Measurements from ENCODE around the gene CBR1. TPM values are rescaled to one million over a fixed set of nuclear protein-coding genes. Genes with fewer than 3 reads are reported as not detected.

CBR1 gene
- total RNA-seq, 4 donors from 2014 or later, result 159 to 406 (median 222) TPM

DNA sequence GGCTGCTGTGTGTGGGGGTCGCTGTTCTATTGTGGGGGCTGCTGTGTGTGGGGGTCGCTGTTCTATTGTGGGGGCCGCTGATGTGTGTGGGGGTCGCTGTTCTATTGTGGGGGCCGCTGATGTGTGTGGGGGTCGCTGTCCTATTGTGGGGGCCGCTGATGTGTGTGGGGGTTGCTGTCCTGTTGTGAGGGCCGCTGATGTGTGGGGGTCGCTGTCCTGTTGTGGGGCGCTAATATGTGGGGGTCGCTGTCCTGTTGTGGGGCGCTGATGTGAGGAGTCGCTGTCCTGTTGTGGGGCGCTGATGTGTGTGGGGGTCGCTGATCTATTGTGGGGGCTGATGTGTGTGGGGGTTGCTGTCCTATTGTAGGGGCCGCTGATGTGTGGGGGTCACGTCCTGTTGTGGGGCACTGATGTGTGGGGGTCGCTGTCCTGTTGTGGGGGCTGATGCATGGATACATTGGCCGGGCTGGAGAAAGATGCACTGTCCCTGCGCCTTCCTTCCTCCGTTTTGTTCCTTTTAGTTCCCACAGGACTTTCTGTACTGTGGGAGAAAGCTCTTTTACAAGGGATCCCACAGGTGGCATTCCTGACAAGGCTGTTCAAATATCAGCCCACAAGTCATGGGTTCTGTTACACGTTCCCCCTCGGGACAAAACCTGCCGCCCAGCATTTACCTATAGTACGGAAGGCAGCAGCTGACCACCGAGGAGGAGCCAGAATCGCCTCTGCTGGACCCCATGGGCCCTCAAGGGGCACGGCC is 37.0 kb upstream of the CBR1 start:
- WGBS, 2 donors, result 86% methylated on average over 22 to 24 of the region's 28 CpGs
- peaks cover 0 to 4% (median 0%) of the 10 kb centered on the region in 4 donors for H3K4me1 ChIP-seq
- TF ChIP-seq EP300 (IDR thresholded peaks at IDR 0.05) (no peak), POLR2A (IDR thresholded peaks at IDR 0.05) (no peak)
- TF ChIP-seq, protein P1, sequence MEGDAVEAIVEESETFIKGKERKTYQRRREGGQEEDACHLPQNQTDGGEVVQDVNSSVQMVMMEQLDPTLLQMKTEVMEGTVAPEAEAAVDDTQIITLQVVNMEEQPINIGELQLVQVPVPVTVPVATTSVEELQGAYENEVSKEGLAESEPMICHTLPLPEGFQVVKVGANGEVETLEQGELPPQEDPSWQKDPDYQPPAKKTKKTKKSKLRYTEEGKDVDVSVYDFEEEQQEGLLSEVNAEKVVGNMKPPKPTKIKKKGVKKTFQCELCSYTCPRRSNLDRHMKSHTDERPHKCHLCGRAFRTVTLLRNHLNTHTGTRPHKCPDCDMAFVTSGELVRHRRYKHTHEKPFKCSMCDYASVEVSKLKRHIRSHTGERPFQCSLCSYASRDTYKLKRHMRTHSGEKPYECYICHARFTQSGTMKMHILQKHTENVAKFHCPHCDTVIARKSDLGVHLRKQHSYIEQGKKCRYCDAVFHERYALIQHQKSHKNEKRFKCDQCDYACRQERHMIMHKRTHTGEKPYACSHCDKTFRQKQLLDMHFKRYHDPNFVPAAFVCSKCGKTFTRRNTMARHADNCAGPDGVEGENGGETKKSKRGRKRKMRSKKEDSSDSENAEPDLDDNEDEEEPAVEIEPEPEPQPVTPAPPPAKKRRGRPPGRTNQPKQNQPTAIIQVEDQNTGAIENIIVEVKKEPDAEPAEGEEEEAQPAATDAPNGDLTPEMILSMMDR (IDR thresholded peaks at IDR 0.05), result no peak
- no peak overlapping the region for H3K4me3 ChIP-seq
- DNase-seq (ENCODE audit: low spot score in 2 of 2), result no peak
- H3K9me3 ChIP-seq, result no peaks in the 10 kb centered on the region
- H3K27ac ChIP-seq, result no peak overlapping the region
- H3K27me3 ChIP-seq, result no peaks in the 10 kb centered on the region
- H3K36me3 ChIP-seq, result peaks cover 0 to 47% (median 10%) of the 10 kb centered on the region in 3 donors

DNA sequence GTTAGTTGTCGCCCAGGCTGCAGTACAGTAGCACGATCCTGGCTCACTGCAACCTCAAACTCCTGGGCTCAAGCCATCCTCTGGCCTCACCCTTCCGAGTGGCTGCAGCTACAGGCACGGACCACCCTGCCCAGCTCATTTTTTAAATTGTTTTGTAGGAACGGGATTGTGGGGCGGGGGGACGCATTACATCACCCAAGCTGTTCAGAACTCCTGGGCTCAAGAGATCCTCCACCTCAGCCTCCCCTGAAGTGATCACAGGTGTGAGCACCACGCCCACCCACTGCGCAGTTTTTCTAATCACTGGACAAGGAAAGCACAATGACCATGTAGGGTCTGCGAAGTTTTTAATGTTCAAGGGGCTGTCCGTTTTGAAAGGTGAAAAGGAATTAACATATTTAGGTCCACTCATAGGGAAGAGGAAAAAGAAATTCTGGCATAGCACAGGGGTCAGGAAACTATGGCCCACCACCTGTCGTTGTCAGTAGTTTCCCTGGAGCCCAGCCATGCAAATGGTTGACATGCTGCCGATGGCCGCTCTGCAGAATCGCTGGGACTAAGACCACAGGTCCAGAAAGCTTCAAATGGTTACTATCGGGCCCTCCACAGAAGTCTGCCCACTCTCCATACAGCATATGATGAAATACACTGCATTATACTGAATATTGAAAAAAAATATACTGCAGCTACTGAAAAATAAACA is 35.5 kb upstream of the CBR1 start:
- no peaks in the 10 kb centered on the region for H3K27me3 ChIP-seq
- no peaks in the 10 kb centered on the region for H3K4me1 ChIP-seq
- TF ChIP-seq EP300 (IDR thresholded peaks at IDR 0.05) (no peak), POLR2A (IDR thresholded peaks at IDR 0.05) (no peak)
- TF ChIP-seq, protein P1 (IDR thresholded peaks at IDR 0.05), result no peak
- peaks cover 0 to 62% (median 10%) of the 10 kb centered on the region in 3 donors for H3K36me3 ChIP-seq
- WGBS, 2 donors, result 82 to 90% methylated on average over 16 of the region's 16 CpGs
- H3K4me3 ChIP-seq, result no peak overlapping the region
- H3K9me3 ChIP-seq, result no peaks in the 10 kb centered on the region
- no peak overlapping the region for H3K27ac ChIP-seq
- no peak for DNase-seq (ENCODE audit: low spot score in 2 of 2)

DNA sequence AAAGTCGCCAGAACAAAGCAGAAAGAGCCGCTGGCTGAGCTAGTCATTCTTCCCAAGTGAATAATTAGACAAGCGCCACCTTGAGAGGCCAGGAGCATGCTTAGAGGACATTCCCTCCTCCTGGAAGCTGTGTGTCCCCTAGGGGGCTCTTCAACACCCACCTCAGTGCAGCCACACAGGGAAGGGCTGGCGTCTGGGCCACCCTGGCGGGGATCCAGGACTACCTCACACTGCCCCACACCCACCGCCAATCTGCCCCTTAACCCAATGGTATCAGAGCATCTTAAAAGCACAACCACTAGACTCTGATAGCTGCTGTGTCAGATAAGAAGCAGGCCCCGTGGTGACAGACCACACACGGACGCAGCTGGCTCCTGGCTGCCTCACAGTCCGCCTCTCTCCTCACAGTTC is 34.4 kb upstream of the CBR1 start:
- H3K4me1 ChIP-seq, result peaks cover 0 to 8% (median 0%) of the 10 kb centered on the region in 4 donors
- TF ChIP-seq, protein P1 (IDR thresholded peaks at IDR 0.05), result no peak
- TF ChIP-seq POLR2A (IDR thresholded peaks at IDR 0.05), result no peak
- TF ChIP-seq EP300 (IDR thresholded peaks at IDR 0.05), result no peak
- no peak overlapping the region for H3K4me3 ChIP-seq
- H3K27me3 ChIP-seq, result no peaks in the 10 kb centered on the region
- DNase-seq (ENCODE audit: low spot score in 2 of 2), result no peak
- no peak overlapping the region for H3K27ac ChIP-seq
- 66 to 68% methylated on average over 5 to 10 of the region's 10 CpGs for WGBS, 2 donors
- no peaks in the 10 kb centered on the region for H3K9me3 ChIP-seq
- H3K36me3 ChIP-seq, result peaks cover 0 to 73% (median 10%) of the 10 kb centered on the region in 3 donors

DNA sequence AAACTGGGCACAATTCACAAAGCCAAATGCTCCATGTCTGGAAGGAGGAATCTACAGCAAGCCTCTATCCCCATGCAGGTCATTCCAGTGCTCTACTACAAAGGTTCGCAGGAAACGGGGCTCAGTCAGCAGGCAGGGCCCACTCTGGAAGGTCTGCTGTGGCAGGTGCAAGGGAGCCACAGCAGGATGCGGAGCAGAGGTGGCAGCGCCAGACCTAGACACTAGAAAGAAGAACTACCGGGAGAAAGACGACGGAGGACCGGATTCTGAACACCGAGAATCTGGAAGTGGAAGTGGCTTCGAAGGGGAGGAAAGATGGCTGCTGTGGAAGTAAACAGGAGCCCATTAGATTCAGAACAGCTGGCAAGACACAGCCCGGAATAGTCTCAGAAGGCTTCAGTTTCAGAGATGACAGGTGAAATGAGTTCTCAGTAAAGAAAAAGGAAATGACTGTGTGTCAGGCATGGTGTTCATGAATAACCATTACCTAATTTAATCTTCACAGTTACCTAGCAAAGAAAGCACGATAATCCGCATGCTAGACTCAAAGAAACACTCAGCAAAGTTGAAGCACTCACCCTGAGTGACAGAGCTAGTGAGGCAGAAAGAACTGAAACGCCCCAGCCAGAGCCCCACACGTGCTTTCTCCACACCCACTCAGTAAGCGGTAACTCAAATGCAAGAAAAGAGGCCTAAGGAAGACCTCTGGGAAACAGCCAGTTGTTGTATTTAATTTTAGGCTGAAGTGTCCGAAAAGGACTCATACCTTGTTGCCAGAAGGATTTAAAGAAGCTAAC is 30.9 kb upstream of the CBR1 start:
- WGBS, 2 donors, result 87 to 88% methylated on average over 17 of the region's 17 CpGs
- peaks cover 2 to 98% (median 9%) of the 10 kb centered on the region in 3 donors for H3K36me3 ChIP-seq
- TF ChIP-seq, protein P1 (IDR thresholded peaks at IDR 0.05), result no peak
- TF ChIP-seq EP300 (IDR thresholded peaks at IDR 0.05) (no peak), POLR2A (IDR thresholded peaks at IDR 0.05) (no peak)

More for the DNA sequence above, 30.9 kb upstream of the CBR1 start:
- no peak for DNase-seq (ENCODE audit: low spot score in 2 of 2)
- H3K27me3 ChIP-seq, result no peaks in the 10 kb centered on the region
- no peaks in the 10 kb centered on the region for H3K9me3 ChIP-seq
- no peak overlapping the region for H3K27ac ChIP-seq
- no peak overlapping the region for H3K4me3 ChIP-seq
- peaks cover 0 to 10% (median 0%) of the 10 kb centered on the region in 4 donors for H3K4me1 ChIP-seq
